GM03348 (cell line): ENCODE data around the gene ADCK2.
"Not testable (repeated sequence)": the region's sequence is repeated elsewhere in the genome, so short reads cannot be mapped to it uniquely, and the experiment has no call there.

Experiments used
- DNase-seq: peaks from one replicate; pipeline ENCODE4 v3.0.0; 2012; ENCODE audit warnings: low spot score

The ADCK2 gene

DNA sequence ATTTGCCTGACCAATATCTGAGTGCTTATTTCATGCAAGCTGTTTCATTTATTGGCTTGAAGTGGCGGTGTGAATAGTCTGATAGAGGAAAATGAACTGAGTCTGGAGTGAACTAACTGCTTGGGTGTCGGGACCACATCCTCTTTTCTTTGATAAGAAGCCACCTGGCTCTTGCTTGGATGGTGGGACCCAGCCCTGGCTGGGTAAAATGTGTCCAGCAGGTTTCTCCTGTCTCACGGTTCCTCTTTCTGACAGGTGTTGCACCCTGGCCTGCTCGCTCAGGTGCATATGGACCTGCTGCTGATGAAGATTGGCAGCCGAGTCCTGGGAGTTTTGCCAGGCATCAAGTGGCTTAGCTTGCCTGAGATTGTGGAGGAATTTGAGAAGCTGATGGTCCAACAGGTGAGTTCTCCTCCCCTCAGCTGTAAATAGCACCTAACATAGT lies 1.6 kb downstream of the ADCK2 start:
- no peak for DNase-seq

- peak; percentile 78 for DNase-seq
These were observed 2.4 kb downstream of the ADCK2 start for GRCh38 chr7:140674899-140675701.

DNA sequence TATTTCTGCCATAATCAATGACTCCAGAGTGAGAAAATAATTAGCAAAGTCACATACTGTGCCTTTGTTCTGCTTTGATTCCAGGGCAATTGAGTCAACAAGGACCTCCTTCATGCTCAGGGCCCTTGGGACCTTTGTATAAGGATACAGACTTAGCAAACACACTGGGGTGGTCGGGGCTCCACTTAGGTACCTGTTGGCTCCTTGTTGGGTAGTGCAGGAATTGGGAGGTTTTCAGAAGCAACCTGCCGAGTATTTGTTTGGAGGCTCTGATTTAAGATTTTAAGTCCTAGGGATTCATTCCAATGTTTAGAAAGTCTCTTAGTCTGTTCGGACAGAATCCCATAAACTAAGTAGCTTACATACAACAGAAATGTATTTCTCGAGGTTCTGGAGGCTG lies 3.0 kb downstream of the ADCK2 start:
- no peak for DNase-seq

GRCh38 chr7:140676306-140676705 lies 3.6 kb downstream of the ADCK2 start:
- DNase-seq: no peak

GRCh38 chr7:140676956-140677355 lies 4.2 kb downstream of the ADCK2 start:
- not testable (repeated sequence) for DNase-seq

GRCh38 chr7:140677496-140677895 lies 4.8 kb downstream of the ADCK2 start:
- DNase-seq: no peak

GRCh38 chr7:140678081-140678815 lies 5.5 kb downstream of the ADCK2 start:
- DNase-seq: no peak

DNA sequence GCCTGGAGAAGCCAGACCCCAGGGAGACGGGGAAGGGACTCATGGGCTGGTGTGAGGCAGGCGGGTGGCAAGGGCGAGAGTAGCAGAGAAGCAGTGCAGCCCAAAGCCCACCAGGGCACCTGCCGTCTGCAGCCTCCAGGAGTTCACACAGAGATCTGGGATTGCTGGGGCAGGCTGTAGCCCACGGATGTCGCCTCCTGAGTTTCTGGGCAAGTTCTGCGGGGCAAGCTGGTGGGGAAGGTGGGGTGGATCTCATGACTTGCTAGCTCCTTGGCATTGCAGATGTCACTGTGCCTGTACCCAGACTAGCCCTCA lies 6.0 kb downstream of the ADCK2 start:
- DNase-seq: no peak

- DNase-seq: no peak
These were observed 6.4 kb downstream of the ADCK2 start for GRCh38 chr7:140679186-140679585.

- DNase-seq: no peak
These were observed 8.1 kb downstream of the ADCK2 start for GRCh38 chr7:140680886-140681285.

GRCh38 chr7:140681766-140682165 lies 9.0 kb downstream of the ADCK2 start:
- no peak for DNase-seq

DNA sequence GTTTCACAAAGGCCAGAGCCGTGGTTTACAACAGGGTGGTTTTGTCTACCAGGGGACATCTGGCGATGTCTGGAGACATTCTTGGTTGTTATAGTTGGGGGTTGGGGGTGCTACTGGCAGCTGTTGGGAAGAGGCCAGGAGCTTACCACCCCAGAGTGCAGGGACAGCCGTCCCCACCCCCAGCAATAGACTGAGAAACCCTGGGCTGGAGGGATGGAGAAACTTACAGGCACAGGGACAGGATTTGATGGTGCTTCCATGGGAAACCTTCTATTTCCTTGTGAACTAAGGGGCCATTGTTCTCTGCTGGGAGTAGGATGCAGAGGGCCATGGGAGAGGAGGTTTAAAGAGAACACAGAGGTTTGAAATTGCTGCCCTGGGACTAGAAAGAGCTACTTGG lies 10.9 kb downstream of the ADCK2 start:
- no peak for DNase-seq

DNA sequence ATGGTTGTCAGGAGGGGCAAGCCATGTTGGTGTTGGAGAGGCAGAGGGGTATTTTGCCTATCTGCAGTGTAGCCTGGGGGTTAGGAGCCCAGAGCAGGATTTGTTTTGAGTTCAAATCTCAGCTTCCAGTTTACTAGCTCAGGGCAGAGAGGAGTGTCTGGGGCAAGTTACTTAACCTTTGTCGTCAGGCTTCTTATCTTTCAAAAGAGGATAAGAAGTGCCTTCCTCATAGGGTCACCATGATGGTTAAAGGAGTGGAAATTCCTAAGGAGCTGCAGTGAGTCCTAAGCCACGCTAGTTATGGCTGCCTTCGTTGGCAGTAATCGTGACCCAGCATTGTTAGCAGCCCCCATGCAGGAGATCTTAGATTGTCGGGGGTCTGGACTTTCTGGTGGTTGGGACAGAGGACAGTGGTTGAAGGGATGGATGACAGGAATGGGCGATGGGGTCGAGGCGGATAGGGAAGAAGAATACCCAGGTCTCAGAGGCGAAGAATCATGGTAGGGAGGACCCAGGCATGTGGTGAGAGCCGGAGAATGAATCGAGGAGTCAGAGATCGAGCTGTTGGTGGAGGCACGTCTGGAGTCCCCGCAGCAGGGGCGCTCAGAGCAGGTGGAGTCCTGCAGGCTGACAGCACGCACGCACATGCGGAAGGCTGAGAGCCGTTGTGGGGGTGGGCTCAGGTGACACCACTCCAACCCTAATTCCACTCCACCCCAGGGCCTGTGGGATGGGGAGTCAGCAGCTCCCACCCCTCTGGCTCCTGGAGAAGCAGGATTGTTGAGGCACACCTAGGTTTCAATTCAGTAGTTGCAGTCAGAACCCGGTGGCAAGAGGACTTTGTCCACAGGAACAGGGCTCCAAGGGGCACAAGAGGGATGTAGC lies 11.6 kb downstream of the ADCK2 start:
- no peak for DNase-seq

DNA sequence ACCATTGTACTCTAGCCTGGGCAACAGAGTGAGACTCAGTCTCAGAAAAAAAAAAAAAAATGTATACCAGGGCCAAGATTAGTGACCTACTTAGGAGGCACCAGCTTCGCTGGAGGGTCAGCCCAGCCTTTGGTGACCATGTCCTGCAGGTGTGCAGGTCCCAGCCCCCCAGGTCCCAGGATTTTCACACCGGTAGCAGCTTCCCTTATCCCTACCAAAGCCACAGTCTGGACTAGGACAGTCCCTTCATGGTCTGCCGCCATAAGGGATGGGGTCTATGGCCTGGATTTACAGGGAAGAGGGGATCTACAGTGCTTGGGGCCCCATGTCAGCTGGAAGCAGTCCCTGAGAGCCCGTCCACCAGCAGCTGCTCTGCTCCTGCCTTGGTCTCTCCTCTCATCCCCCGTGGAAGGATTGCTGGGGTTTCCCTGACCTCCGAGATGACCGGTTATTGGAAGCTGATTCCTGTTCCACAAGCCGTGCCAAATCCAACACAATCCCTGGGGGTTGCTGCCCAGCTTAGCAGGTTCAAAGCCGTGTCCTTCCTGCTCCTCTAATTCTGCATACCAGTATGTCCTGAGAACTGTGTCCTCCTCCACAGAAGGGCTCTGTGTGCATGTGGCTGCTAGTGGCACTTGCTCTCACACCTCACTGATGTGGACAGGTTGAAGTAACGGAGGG lies 12.8 kb downstream of the ADCK2 start:
- DNase-seq: no peak

GRCh38 chr7:140686921-140687320 lies 14.2 kb downstream of the ADCK2 start:
- DNase-seq: no peak

DNA sequence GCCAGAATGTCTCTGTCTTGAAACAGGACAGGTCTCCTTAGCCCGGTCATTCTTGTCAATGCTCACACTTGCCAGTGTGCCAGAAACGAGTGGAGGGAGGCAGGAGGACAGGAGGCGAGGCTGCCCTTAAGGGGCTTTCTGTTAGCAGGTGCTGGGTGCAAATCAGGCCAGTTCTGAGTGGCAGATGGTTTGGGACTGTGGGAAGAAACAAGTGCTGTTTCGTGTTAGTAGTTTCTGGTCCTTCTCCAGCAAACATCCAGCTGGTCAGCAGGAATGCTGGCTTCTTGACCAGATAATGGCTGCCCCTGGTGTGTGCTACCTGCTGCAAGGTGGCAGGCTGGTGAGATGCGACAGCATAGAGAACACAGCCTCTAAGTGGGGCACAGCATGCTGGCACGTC lies 15.6 kb downstream of the ADCK2 start:
- DNase-seq: no peak

GRCh38 chr7:140689199-140690152 lies 16.7 kb downstream of the ADCK2 start:
- DNase-seq: no peak

GRCh38 chr7:140691376-140692045 lies 18.8 kb downstream of the ADCK2 start:
- DNase-seq: no peak

DNA sequence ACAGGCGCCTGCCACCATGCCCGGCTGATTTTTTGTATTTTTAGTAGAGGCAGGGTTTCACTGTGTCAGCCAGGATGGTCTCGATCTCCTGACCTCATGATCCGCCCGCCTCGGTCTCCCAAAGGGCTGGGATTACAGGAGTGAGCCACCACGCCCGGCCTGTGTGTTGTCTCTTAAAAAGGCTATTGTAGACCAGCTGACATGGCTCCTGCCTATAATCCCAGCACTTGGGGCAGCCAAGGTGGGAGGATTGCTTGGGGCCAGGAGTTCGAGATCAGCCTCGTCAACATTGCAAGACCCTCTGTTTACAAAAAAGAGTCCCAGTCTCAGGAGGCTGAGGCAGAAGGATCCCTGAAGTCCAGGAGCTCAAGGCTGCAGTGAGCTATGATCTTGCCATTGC lies 21.1 kb downstream of the ADCK2 start:
- not testable (repeated sequence) for DNase-seq

- DNase-seq: no peak
These were observed 21.8 kb downstream of the ADCK2 start for GRCh38 chr7:140694592-140694991.
